DMS53 treated with DMSO at 0.1 percent for 48 hours (cell line): ENCODE data around the gene XKR7.

ENCODE experiments used
- DNase-seq: peaks from one replicate; lab custom pipeline; 2025; ENCODE audit not compliant: unreplicated experiment; lab: John Stamatoyannopoulos, UW

Gene XKR7

DNA sequence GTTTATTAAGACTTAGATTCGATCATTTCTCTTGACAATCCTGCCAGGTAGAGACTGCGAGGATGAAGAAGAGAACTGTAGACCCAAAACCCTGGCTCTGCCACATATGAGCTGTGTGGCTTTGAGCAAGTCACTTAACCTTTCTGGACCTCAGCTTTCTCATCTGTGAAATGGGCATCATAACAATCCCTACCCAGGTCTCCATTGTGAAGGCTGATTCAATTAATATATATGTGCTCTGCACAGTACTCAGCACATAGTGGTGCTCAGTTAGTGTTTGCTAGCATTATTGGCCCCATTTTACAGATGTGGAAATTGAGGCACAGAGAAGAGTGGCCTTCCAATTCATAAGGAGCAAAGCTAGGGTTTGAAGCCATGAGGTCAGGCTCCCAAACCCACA, 7.9 kb downstream of the XKR7 start:
- no peak for DNase-seq

DNA sequence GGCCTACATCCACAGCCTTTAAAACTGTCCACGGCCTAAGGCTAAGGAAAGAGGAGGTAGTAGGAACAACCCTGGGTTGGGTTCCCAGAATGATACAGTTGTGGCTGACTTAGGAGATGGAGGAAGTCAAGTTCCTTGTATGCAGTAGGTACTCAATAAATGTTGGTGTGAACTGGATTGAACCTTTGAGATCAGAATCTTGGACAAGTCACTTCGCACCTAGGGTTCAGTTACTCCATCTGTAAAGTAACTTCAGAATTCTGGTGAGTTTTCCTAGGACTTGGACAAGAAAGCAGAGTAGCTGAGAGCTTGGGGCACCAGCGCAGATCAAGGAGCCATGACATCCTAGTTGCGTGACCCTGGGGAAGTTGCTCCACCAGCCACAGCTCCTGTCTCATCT, 9.1 kb downstream of the XKR7 start:
- no peak for DNase-seq

DNA sequence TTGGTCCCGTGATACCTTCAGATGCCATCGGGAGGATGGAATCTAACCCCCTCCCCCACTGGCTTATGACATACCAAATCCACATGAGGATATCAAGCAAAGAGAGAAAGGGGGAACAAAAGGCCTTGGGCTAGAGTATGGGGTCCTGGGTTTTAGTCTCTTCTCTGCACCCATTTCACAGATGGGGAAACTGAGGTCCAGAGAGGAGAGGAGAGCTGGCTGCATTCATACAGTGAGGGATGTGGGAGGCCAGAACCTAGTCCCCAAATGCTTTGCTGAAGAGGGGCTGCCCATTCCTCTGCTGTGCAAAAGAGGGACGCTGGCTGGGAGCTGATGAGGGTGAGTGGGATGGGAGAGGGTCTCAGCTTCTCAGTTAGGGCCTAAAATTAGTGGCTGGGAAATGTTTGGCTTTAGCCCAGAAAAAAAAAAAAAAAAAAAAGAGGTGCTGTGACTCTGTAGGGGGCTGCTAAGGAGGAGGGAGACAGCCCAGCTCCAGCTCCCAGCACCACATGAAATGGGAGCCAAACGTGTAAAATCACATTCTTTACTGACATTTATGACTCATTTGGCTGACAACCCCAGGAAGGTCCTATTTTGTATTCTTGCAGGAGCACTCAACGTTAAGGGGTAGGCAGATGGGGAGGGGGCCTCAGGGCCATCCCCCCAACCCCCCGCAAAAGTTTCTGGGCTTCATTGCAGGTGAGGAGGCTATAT, 11.9 kb downstream of the XKR7 start:
- DNase-seq, result no peak

DNA sequence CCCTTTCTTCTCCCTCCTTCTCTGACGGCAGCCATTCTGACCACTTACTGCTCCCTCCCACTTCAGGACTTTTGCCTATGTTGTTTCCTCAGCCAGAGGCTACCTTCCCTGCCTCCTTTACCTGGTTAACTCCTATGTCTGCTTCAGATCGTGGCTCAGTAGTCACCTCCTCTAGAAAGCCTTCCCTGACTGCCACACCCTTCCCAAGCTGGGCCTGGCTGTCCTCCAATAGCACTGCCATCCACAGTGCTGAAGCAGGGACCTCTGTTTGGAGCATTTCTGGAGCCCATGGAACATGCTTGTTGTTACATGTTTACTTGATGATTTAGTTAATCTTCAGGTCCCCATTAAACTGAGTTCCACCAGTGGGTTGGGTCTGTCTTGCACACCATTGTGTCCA, 13.8 kb downstream of the XKR7 start:
- DNase-seq, result no peak

DNA sequence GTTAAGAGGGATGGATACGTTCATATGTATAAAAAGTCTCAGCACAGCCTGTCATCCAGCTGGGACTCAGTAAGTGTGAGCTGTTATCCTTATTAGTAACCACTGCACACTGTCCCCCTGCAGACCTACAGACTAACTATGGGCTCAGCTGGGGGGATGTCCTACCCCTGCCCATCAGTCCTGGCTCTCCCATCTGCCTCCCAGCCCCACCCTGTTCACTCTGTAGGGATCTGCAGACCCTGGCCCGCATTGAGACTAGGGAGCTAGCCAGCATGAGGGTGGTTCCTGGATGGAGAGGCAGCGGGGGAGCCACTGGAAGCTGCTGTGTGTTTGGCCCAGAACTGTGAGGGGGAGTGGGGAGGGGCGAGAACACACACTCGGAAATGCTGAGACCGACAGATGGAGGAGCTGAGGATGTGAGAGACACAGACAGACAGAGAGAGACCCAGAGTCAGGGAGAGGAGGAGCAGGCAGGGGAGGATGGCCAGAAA, 17.1 kb downstream of the XKR7 start:
- DNase-seq, result no peak

DNA sequence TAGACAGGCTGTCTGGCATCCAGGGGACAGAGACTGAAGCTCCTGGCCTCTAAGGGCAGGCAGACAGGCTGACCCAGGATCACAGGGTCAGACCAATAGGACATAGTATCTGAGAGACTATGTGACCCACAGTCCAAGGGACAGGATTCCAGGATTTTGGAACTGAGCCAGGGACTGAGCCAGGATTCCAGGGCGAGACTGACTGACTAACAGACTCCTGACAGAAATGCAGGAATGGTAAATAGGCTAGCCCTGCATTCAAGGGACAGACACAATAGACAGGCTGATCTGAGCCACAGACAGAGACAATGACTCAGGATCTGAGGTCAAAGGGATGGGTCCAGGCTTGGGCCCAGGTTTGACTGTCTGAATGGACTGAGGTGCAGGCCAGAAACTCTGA, 19.8 kb downstream of the XKR7 start:
- no peak for DNase-seq

DNA sequence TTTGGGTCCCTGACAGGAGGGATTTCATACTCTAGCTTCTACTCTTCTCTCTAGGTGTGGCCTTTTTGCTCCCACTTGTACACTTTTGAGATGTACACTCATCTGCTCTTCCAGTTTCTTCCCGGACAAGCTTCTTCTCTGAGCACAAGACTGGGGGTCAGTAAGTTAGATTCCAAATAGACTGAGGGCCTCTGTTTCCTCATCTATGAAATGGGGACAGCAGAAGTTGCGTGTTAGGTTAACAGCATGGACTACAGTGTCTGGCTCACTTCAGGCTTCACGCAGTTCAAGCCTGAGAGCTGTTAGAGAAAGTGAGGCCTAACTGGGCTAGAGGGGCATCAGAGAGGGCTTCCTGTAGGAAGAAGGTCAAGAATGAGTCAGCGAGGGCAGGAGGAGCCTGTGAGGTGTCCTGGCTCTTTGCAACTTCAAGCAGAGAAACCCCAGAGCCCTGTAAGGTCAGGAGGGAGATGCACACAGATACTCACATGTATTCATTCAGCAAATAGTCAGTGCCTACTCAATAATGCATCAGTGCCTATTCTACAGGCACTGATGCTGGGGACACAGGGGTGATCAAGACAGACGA, 20.6 kb downstream of the XKR7 start:
- DNase-seq, result no peak

DNA sequence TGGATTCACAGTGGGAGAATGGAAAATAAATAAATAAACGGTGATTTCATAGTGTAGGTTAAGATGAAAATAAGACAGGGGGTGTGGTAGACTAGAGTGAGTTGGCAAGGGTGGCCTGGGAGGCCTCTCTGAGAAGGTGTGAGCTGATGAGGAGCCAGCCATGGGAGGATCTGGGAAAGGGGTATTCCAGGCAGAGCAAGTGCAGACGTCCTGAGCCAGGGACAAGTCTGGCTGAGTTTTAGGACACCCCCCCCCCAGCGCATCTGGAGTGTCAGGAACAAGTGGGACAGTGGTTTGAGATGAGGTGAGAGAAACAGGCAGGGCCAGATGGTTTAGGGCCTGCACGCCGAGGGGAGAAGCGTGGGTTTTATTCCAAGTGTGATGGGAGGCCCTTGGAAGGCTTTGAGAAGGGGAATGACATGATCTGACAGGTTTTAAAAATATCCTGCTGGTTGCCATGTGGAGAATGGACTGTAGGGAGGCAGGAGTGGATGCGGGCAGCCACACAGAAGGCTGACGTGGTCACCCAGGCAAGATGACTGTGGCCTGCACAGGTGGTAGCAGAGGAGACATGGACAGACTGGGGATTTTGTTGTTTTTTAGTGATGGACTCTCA, 21.2 kb downstream of the XKR7 start:
- no peak for DNase-seq

DNA sequence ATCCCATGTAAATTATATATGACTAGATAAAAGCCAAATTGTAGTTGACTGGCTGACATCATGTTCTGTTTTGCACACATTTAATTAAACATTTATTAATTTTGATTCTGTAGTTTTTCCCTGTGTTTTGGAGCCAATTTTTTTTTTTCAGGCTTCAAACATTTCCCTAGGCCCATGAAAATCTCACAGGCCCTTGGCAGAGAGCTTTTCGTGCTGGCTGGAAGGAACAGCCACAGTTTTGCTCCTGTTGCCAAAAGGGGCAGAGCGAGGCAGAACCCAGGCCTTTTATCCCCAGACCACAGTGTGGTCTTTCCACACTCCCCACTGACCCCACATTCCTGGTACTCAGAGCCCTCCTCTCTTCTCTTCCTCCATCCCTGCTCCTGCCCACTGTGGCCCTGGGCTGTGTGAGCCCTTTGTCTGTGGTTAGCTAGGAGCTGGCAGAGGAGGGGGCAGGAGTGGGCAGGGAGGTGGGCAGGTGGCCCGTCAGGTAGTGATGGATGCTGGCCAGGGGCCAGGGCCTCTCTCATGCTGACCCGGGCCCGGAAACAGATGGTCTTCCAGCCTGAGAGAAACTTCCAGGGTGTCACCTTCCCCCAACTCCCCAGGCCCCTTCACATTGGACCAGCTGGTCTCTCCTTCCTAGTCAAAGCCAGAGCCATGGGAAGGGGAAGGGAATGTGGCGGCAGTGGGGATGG, 22.8 kb downstream of the XKR7 start:
- DNase-seq, result no peak

DNA sequence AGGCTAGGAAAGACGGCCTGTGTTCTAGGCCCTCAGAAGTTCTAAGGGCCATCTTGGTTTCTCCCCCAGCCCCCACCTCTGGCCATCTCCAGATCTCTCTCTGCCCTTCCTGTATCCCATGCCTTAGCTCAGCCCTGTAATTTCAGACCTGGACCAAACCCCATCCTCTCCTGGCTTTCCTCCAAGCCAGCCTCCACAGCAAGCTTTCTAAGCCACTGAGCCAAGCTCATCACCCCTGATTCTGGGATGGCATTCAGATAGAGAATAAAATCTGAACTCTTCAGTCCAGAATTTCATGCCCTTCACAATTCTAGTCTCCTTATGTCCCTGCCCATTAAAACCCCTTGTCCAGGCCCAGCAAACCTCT, 23.4 kb downstream of the XKR7 start:
- DNase-seq, result no peak

DNA sequence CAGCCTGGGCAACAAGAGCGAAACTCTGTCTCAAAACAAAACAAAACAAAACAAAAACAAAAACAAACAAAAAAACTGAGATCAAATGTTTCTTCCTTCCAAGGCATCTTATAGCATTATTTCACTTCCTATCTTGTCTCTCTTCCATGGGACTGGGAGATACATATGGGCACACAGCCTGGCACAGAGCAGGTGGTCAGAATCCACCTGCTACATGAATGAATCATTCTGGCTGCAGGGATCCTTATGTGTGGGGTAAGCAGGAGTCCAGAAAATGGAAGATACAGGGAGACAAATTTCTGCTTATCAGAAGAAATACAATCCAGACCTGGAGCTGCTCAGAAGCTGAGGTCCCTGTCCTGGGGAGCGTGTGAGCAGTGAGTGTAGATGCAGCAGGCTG, 24.1 kb downstream of the XKR7 start:
- no peak for DNase-seq

DNA sequence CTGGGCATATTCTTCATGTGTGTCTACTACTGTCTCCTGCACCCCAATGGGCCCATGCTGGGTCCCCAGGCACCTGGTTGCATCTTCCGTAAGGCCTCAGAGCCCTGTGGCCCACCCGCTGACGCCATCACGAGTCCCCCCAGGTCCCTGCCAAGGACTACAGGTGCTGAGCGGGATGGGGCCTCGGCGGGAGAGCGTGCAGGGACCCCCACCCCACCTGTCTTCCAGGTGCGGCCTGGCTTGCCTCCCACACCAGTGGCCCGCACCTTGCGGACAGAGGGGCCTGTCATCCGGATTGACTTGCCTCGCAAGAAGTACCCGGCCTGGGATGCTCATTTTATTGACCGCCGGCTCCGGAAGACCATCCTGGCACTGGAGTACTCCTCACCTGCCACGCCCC, 29.0 kb downstream of the XKR7 start:
- DNase-seq, result no peak

DNA sequence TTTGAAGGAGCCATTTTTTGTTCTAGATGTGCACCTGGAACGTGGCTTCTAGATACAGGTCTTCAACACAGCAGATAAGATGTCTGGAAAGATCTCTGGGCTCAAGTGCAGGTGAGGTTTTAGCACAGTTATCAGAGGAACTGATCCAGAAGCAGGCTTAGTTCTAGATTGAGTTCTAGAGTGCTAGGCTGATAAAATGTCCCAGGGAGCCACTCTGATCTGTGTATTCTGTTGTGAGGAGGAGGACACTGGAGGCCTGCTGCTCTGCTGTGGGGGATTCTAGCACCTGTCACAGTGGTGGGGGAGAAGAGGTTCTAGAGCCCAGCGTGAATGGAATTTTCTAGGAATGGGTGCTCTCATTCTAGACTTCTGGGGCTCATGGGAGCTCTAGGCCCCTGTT, 30.3 kb downstream of the XKR7 start:
- DNase-seq, result no peak

DNA sequence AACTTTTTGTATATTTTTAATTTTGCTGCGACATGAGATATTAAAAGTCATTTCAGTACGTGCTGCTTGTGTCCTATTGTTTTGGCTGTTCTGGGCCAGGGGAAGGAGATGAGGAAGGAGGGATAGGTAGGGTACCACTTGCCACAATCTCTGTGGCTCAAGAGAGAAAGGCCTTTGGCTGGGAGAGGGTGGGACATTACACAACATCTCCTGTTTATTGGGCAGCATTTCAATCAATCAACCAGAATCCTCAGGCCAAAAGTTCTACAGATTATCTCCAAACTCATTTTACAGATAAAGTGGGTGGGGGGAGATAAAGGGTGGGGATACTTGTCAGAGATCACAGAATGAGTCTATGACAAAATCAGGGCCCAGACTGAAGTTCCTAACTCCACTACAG, 35.4 kb downstream of the XKR7 start:
- DNase-seq, result no peak

DNA sequence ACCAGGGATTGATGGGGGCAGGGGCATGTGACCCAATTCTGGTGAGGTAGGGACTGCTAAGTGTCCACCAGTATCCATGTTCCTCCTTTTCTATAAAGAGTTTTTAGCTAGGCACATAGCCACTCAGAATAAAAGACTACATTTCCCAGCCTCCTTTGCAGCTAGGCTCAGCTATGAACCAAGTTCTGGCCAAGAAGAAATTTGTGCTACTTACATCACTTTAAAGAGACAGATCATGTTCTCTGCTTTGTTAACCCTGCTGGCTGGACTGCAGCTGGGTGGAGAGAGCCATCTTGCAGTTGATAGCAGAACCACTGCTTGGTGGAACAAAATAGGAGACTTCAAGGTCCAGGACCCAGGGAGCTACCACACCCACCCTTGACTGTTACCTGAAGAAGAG, 37.0 kb downstream of the XKR7 start:
- DNase-seq, result no peak

DNA sequence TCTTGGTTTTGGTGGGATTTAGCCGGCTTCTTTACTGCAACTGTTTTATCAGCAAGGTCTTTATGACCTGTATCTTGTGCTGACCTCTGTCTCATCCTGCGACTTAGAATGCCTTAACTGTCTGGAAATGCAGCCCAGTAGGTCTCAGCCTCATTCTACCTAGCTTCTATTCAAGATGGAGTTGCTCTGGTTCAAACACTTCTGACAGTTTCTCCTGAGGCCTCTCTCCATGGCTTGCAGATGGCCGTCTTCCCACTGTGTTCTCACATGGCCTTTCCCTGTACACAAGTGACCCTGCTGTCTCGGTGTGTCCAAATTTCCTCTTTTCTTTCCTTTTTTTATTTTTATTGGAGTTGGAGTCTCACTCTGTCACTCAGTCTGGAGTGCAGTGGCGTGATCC, 38.1 kb downstream of the XKR7 start:
- no peak for DNase-seq

DNA sequence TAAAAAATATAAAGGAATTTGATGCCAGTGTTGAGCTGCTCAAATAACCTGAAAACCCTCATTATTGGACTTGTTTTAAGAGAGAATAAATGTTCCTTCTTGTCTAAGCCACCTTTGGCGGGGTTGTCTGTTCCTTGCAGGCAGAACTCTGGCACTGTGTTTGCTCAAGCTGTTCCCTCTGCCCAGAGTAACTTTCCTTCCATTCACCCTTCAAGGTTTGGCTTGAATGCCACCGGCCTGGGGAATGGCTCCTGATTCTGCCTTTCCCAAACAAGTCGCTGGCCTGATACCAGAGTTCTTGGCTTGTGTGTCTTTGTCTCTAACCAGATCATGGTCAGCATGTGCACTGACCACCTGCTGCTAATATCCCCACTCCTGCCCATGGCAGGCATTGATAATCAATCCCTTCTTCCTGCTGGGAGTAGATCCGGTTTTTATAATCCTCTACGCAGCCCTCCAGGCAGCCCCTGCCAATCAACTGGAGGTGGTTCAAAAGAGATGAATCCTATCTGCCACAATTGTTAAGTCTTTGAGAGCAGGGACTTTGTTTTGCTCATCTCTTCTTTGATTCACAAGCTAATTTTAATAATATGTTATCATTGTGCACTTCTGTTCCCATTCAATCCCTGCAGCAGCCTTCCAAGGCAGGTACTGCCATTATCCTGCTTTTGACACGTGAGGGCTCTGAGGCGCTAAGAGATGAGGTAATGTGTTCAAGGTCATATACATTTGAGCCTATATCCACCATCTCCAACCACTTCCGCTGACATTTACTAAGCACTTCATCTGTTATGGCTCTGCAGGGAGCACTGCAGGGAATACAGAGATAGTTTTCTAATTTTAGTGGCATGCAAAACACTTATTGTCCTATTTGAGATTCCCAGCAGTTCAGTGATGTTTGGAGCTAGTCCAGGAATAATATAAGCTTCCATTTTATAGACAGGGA, 39.2 kb downstream of the XKR7 start:
- DNase-seq, result no peak

DNA sequence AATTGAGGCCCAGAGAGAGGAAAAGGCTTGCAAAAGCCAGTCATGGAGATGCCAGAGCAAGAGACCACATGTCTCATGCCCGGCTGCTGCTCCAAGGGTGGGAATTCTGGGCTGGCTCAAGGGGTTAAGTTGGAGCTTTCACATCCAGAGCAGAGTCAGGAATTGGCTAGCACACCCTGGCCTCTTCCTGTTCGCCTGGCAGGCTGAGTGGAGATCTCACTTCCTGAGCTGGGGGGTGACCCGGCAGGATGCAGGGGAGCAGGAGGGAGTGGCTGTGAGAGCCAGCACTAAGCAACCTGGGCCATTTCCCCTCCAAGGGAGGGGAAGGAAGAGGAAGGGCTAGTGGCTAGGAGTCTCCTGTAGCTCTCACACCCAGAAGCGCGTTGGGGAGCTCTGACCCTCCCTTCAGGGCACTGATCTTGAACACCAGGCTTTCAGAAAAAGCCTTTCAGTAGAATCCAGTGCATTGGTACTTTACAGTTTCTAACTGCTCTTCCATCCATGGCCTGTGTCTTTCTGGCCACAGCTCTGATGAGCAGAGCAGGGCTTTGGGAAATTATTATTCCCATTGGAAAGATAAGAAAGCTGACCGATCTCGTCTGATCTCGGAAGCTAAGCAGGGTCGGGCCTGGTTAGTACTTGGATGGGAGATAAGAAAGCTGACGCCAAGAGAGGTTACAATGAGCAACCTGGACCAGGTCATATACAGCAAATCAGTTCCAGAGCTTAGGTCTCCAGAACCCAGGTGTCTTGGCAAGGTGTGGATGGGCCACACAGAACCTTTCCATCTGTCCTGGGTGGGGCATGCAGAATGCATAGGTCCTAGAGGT, 40.1 kb downstream of the XKR7 start:
- no peak for DNase-seq

DNA sequence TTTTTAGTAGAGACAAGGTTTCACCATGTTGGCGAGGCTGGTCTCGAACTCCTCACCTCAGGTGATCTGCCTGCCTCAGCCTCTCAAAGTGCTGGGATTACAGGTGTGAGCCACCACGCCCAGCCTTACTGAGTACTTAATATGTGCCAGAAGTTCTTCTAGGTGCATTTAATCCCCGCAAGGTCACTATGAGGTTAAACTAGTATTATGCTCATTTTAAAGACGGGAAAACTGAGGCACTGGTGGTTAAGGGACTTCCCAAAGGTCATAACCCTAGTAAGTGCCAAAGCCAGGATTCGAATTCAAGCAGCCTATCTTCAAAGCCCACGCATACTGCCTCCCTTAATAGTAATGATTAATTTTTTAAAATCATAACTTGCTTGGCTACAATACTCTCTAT, 41.6 kb downstream of the XKR7 start:
- DNase-seq, result no peak

DNA sequence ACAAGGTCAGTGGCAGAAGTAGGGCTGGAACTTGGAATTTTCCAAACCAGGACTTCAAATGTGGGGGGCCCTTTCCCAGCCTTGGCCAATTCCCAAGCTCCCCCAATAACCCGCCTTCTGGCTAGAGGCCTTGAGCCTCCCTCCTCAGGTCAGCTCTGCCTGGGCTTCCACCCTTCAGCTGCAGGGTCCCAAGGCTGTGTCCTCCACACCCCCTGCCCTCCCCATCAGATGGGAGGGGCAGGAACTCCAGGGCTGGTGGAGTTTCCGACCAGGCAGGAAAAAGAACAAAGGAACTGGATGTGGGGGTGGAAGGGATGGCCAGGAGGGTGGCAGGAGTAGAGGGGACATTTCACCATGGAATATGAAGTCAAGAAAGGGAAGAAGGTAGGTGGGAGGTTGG, 42.1 kb downstream of the XKR7 start, which contains the start of gene CCM2L:
Gene CCM2L (plus strand): TSS at position 338 of the 400 bp plus-strand sequence. CDS start 17 bp downstream, at position 355.
- no peak for DNase-seq
